ENCODE measurements around the gene ACACA.

- TF ChIP-seq POLR2AphosphoS5 (IDR thresholded peaks at IDR 0.05) (peak in 2 of 3 donors; percentile 21 to 70), CTCF (IDR thresholded peaks at IDR 0.05) (no peak)
Measured at GRCh38 chr17:37406635-37407461, at the start of gene ACACA, which contains the start of gene TADA2A.

Data from suprapubic skin (tissue), 3 donors.